Measurements from ENCODE around the gene PALM2AKAP2.

The PALM2AKAP2 gene

DNA sequence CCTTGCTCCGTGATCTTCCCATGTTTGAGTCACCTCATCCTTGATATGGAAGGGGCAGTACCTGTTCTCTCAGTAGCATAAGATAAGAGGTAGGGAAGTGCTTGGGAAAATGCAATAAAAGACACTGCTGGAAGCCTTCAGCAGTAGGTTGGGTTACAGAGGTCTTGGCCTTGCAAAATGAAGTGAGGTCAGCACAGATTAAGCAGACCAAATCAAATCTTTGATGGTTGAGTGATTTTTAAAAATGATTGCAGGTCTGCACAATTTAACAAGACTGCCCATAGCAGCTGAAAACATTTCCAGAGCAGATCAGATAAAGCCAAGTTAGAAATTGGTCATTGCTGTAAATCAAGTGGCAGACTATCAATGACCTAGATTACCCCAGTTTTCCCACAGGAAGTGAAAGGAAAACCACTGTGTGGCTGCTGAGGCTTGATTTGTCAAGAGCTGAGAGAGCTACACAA is 32.9 kb downstream of the PALM2AKAP2 start:
- DNase-seq (no peak), ATAC-seq (ENCODE audit: insufficient read depth, low read depth) (no peak)
- no peak overlapping the region for H3K4me3 ChIP-seq (ENCODE audit: low read depth in 1 of 2, low read length in 2 of 2)
- no peak overlapping the region for H3K4me2 ChIP-seq (ENCODE audit: insufficient read depth, low read length)
- H2AFZ ChIP-seq (ENCODE audit: low read depth, low read length) = no peak overlapping the region
- no peak overlapping the region for H3K9ac ChIP-seq (ENCODE audit: low read depth, low read length)
- no peak for TF ChIP-seq EZH2 (IDR thresholded peaks at IDR 0.05; ENCODE audit: borderline replicate concordance, low read depth, low read length, severe bottlenecking)
- TF ChIP-seq, protein P1, sequence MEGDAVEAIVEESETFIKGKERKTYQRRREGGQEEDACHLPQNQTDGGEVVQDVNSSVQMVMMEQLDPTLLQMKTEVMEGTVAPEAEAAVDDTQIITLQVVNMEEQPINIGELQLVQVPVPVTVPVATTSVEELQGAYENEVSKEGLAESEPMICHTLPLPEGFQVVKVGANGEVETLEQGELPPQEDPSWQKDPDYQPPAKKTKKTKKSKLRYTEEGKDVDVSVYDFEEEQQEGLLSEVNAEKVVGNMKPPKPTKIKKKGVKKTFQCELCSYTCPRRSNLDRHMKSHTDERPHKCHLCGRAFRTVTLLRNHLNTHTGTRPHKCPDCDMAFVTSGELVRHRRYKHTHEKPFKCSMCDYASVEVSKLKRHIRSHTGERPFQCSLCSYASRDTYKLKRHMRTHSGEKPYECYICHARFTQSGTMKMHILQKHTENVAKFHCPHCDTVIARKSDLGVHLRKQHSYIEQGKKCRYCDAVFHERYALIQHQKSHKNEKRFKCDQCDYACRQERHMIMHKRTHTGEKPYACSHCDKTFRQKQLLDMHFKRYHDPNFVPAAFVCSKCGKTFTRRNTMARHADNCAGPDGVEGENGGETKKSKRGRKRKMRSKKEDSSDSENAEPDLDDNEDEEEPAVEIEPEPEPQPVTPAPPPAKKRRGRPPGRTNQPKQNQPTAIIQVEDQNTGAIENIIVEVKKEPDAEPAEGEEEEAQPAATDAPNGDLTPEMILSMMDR (IDR thresholded peaks at IDR 0.05; ENCODE audit: borderline replicate concordance, extremely low read depth, low read length, poor library complexity, severe bottlenecking) = no peak
- no peaks in the 10 kb centered on the region for H3K9me3 ChIP-seq (ENCODE audit: insufficient read depth, low read length, severe bottlenecking)
- no peaks in the 10 kb centered on the region for H3K27me3 ChIP-seq (ENCODE audit: insufficient read depth, low read length, poor library complexity)
- H3K79me2 ChIP-seq (ENCODE audit: insufficient read depth, low read length) = no peaks in the 10 kb centered on the region
- H4K20me1 ChIP-seq (ENCODE audit: insufficient read depth, low read length) = no peaks in the 10 kb centered on the region
- no peaks in the 10 kb centered on the region for H3K36me3 ChIP-seq (ENCODE audit: insufficient read depth, low read length)
- H3K4me1 ChIP-seq (ENCODE audit: insufficient read depth, low read length) = no peaks in the 10 kb centered on the region
- H3K27ac ChIP-seq (ENCODE audit: low read length) = no peak overlapping the region

DNA sequence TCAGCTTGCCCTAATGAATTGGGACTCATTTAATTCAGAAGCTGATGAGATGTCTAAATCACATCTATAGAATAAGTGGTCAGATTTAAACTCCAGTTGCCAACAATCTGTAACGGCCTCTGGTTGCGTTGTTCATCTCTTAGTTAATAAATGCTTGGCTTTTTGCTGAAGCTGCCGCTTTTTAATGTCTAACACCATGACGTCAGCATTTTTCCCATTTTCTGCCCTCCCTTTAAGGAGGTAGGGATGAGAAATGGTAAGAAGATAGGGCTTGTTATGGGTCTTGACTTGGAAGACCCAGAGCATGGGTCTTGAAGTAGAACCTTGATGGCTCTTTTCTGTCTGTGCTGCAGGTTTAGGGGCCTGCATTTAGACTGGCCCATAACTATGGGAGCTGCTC is 33.3 kb downstream of the PALM2AKAP2 start:
- Histone ChIP-seq H3K9ac (ENCODE audit: low read depth, low read length) (no peak overlapping the region), H3K36me3 (ENCODE audit: insufficient read depth, low read length) (no peaks in the 10 kb centered on the region), H4K20me1 (ENCODE audit: insufficient read depth, low read length) (no peaks in the 10 kb centered on the region), H3K4me3 (ENCODE audit: low read depth in 1 of 2, low read length in 2 of 2) (no peak overlapping the region), H3K79me2 (ENCODE audit: insufficient read depth, low read length) (no peaks in the 10 kb centered on the region), H3K9me3 (ENCODE audit: insufficient read depth, low read length, severe bottlenecking) (no peaks in the 10 kb centered on the region), H3K4me2 (ENCODE audit: insufficient read depth, low read length) (no peak overlapping the region), H3K4me1 (ENCODE audit: insufficient read depth, low read length) (no peaks in the 10 kb centered on the region), H3K27ac (ENCODE audit: low read length) (no peak overlapping the region), H3K27me3 (ENCODE audit: insufficient read depth, low read length, poor library complexity) (no peaks in the 10 kb centered on the region), H2AFZ (ENCODE audit: low read depth, low read length) (no peak overlapping the region)
- no peak for TF ChIP-seq EZH2 (IDR thresholded peaks at IDR 0.05; ENCODE audit: borderline replicate concordance, low read depth, low read length, severe bottlenecking)
- TF ChIP-seq, protein P1 (IDR thresholded peaks at IDR 0.05; ENCODE audit: borderline replicate concordance, extremely low read depth, low read length, poor library complexity, severe bottlenecking) = no peak
- ATAC-seq (ENCODE audit: insufficient read depth, low read depth) (no peak), DNase-seq (no peak)

DNA sequence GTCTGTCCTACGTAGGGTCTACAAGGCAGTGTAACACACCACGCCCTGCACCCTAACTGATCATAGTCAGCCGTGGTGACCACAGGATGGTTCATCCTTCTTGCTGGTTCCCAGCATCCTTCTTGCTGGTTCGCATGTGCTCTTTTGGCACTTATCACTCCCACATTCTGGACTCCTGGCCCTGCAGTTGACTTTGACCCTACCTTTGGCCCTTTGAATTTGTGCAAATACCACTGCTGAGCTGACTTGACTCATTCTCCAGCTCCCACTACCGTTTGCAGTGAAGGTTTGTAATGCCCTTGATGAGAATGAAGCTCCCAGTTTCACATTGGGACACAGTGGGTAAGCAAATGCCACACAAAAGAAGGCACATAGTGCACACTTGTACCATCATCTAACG is 33.8 kb downstream of the PALM2AKAP2 start:
- DNase-seq (no peak), ATAC-seq (ENCODE audit: insufficient read depth, low read depth) (no peak)
- Histone ChIP-seq H2AFZ (ENCODE audit: low read depth, low read length) (no peak overlapping the region), H3K4me2 (ENCODE audit: insufficient read depth, low read length) (no peak overlapping the region), H3K27me3 (ENCODE audit: insufficient read depth, low read length, poor library complexity) (no peaks in the 10 kb centered on the region), H3K4me1 (ENCODE audit: insufficient read depth, low read length) (no peaks in the 10 kb centered on the region), H3K9ac (ENCODE audit: low read depth, low read length) (no peak overlapping the region), H3K4me3 (ENCODE audit: low read depth in 1 of 2, low read length in 2 of 2) (no peak overlapping the region), H3K27ac (ENCODE audit: low read length) (no peak overlapping the region), H3K79me2 (ENCODE audit: insufficient read depth, low read length) (no peaks in the 10 kb centered on the region), H3K9me3 (ENCODE audit: insufficient read depth, low read length, severe bottlenecking) (no peaks in the 10 kb centered on the region), H3K36me3 (ENCODE audit: insufficient read depth, low read length) (no peaks in the 10 kb centered on the region), H4K20me1 (ENCODE audit: insufficient read depth, low read length) (no peaks in the 10 kb centered on the region)
- TF ChIP-seq, protein P1 (IDR thresholded peaks at IDR 0.05; ENCODE audit: borderline replicate concordance, extremely low read depth, low read length, poor library complexity, severe bottlenecking) = no peak
- no peak for TF ChIP-seq EZH2 (IDR thresholded peaks at IDR 0.05; ENCODE audit: borderline replicate concordance, low read depth, low read length, severe bottlenecking)
